Measurements from ENCODE around the gene FLAD1. TPM values are rescaled to one million over a fixed set of nuclear protein-coding genes. Genes with fewer than 3 reads are reported as not detected.

The FLAD1 gene
- total RNA-seq, 1 experiment from 2014 or later: 72.8 TPM

GRCh38 chr1:155032886-155033285 lies 49.7 kb downstream of the FLAD1 start:
- intact Hi-C loops (cut with micrococcal nuclease; ENCODE audit: unreplicated experiment) (no loop called here), in situ Hi-C loops (cut with HindIII; ENCODE audit: low pct_unique_long_range_greater_than_20kb, low sequenced_read_pairs) (no loop called here)
- TF ChIP-seq SIN3A (IDR thresholded peaks at IDR 0.05; ENCODE audit: borderline replicate concordance, insufficient read depth, low read depth, low read length): no peak
- TF ChIP-seq CTCF (IDR thresholded peaks at IDR 0.05): no peak
- TF ChIP-seq POLR2AphosphoS5 (IDR thresholded peaks at IDR 0.05; ENCODE audit: low read depth, low read length): no peak
- TF ChIP-seq REST (IDR thresholded peaks at IDR 0.05; ENCODE audit: insufficient read depth in 1 of 2, low read depth in 2 of 2, low read length in 1 of 2): no peak
- Histone ChIP-seq H3K36me3 (ENCODE audit: control insufficient read depth, insufficient read depth, low read length) (no peaks in the 10 kb centered on the region), H3K27ac (ENCODE audit: low read length) (no peak overlapping the region), H3K4me3 (ENCODE audit: low read depth in 2 of 2, low read length in 2 of 2) (no peak overlapping the region), H3K4me1 (ENCODE audit: control insufficient read depth, insufficient read depth, low read length) (no peaks in the 10 kb centered on the region), H3K27me3 (ENCODE audit: control insufficient read depth, insufficient read depth, low read length) (no peaks in the 10 kb centered on the region), H3K9me3 (ENCODE audit: control insufficient read depth, insufficient read depth, low read depth, low read length) (no peaks in the 10 kb centered on the region)
- ChIA-PET CTCF (no interaction called here), POLR2A (interaction anchor here (0.5 kb wide), 1 partner anchor 59 kb away, joined by 15 read pairs; no protein-coding TSS in a partner anchor)
- no TSS peak for BruUV-seq (replicated peaks)
- ATAC-seq: no peak
- no peak for DNase-seq (ENCODE audit: low read depth, low spot score)

- no peaks in the 10 kb centered on the region for H3K4me1 ChIP-seq (ENCODE audit: control insufficient read depth, insufficient read depth, low read length)
- intact Hi-C loops (cut with micrococcal nuclease; ENCODE audit: unreplicated experiment) (no loop called here), in situ Hi-C loops (cut with HindIII; ENCODE audit: low pct_unique_long_range_greater_than_20kb, low sequenced_read_pairs) (no loop called here)
- no peaks in the 10 kb centered on the region for H3K27me3 ChIP-seq (ENCODE audit: control insufficient read depth, insufficient read depth, low read length)
- no peak within 1 kb of the TSS for H3K27ac ChIP-seq (ENCODE audit: low read length)
- ATAC-seq (no peak), DNase-seq (ENCODE audit: low read depth, low spot score) (no peak)
- no TSS peak for BruUV-seq (replicated peaks)
- no peak for TF ChIP-seq REST (IDR thresholded peaks at IDR 0.05; ENCODE audit: insufficient read depth in 1 of 2, low read depth in 2 of 2, low read length in 1 of 2)
- TF ChIP-seq POLR2AphosphoS5 (IDR thresholded peaks at IDR 0.05; ENCODE audit: low read depth, low read length): no peak
- TF ChIP-seq SIN3A (IDR thresholded peaks at IDR 0.05; ENCODE audit: borderline replicate concordance, insufficient read depth, low read depth, low read length): no peak
- no peak for TF ChIP-seq TCF7L2 (IDR thresholded peaks at IDR 0.05; ENCODE audit: low read depth, low read length)
- no peaks in the 10 kb centered on the region for H3K36me3 ChIP-seq (ENCODE audit: control insufficient read depth, insufficient read depth, low read length)
- CTCF ChIA-PET: no interaction called here
- no peaks in the 10 kb centered on the region for H3K9me3 ChIP-seq (ENCODE audit: control insufficient read depth, insufficient read depth, low read depth, low read length)
- POLR2A ChIA-PET: no interaction called here
- H3K4me3 ChIP-seq (ENCODE audit: low read depth in 2 of 2, low read length in 2 of 2): no peak within 1 kb of the TSS
These were observed 50.4 kb downstream of the FLAD1 start, which contains the start of the genes DCST1 and DCST2 for GRCh38 chr1:155033524-155033923. DCST1 (plus strand) TSS chr1:155033824; CDS start chr1:155034037, 213 bp downstream. DCST2 (minus strand) TSS chr1:155033781; CDS start chr1:155033701, 80 bp downstream.

Data from Panc1 (cell line).